HAP-1 (cell line): ENCODE data around the gene ZNF714.

Experiments
- DNase-seq, 2 experiments: peaks; one replicate each; pipeline ENCODE4 v3.0.0-alpha.2; 2016 to 2020; ENCODE audit warnings: low spot score in 2 of 2
- H3K27me3 ChIP-seq: fragments of 250-450 bp; sonication (Bioruptor Pico); 2 replicates; pipeline ENCODE4 v1.5.1; 2020; ENCODE audit warnings: low read depth, mild to moderate bottlenecking, moderate library complexity
- H3K36me3 ChIP-seq: fragments of 250-450 bp; sonication (Bioruptor Pico); replicated peaks from 2 replicates; pipeline ENCODE4 v1.5.1; 2020; ENCODE audit warnings: mild to moderate bottlenecking
- H3K4me1 ChIP-seq: fragments of 250-450 bp; sonication (Bioruptor Pico); 2 replicates; pipeline ENCODE4 v1.5.1; 2020; ENCODE audit warnings: mild to moderate bottlenecking
- H3K4me3 ChIP-seq: fragments of 250-450 bp; sonication (Bioruptor Pico); 2 replicates; pipeline ENCODE4 v1.5.1; 2020; ENCODE audit warnings: mild to moderate bottlenecking, moderate library complexity
- H3K9me3 ChIP-seq: fragments of 250-450 bp; sonication (Bioruptor Pico); 2 replicates; pipeline ENCODE4 v1.5.1; 2020; ENCODE audit warnings: mild to moderate bottlenecking, moderate library complexity
- in situ Hi-C: fragments of 300-500 bp; cut with MboI; formaldehyde crosslinking; loops from 3 replicates; pipeline ENCODE4 v1.14.3; 2020; ENCODE audit warnings: low sequenced_read_pairs, inconsistent platforms, mixed read lengths

Gene ZNF714

GRCh38 chr19:21082011-21082975 lies at the start of gene ZNF714:
ZNF714 (plus strand) TSS chr19:21082203; CDS start chr19:21098269, 16,066 bp downstream.
- no peaks in the 10 kb centered on the region for H3K4me1 ChIP-seq
- no peak within 1 kb of the TSS for H3K4me3 ChIP-seq
- H3K27me3 ChIP-seq: no peaks in the 10 kb centered on the region
- H3K36me3 ChIP-seq: no peaks in the 10 kb centered on the region
- DNase-seq: no peak
- in situ Hi-C loops: no loop called here
- no peaks in the 10 kb centered on the region for H3K9me3 ChIP-seq

DNA sequence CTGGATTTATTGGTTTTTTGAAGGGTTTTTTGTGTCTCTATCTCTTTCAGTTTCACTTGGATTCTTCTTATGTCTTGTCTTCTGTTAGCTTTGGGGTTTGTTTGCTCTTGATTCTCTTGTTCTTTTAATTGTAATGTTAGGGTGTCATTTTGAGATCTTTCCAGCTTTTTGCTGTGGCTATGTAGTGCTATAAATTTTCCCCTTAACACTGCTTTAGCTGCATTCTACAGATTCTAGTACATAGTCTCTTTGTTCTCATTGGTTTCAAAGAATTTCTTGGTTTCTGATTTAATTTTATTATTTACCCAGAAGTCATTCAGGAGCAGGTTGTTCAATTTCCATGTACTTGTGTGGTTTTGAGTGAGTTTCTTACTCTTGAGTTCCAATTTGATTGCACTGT lies 37.0 kb upstream of the ZNF714 start:
- DNase-seq: no peak
- in situ Hi-C loops: no loop called here
- Histone ChIP-seq H3K4me1 (no peaks in the 10 kb centered on the region), H3K27me3 (no peaks in the 10 kb centered on the region), H3K4me3 (no peak overlapping the region), H3K36me3 (no peaks in the 10 kb centered on the region), H3K9me3 (no peaks in the 10 kb centered on the region; the same call in none of the 2 replicates)

DNA sequence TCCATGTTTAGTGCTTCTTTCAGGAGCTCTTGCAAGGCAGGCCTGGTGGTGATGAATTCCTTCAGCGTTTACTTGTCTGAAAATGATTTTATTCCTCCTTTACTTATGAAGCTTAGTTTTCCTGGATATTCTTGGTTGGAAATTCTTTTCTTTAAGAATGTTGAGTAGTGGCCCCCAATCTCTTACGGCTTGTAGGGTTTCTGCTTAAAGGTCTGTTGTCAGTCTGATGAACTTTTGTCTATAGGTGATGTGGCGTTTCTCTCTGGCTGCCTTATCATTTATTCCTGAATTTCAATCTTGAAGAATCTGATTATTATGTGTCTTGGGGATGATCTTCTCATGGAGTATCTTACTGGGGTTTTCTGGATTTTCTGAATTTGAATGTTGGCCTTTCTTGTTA lies 35.5 kb upstream of the ZNF714 start:
- no peaks in the 10 kb centered on the region for H3K4me1 ChIP-seq

GRCh38 chr19:21047716-21048115 lies 34.3 kb upstream of the ZNF714 start:
- in situ Hi-C loops: no loop called here
- Histone ChIP-seq H3K9me3 (no peaks in the 10 kb centered on the region; the same call in none of the 2 replicates), H3K27me3 (no peaks in the 10 kb centered on the region), H3K4me3 (no peak overlapping the region), H3K36me3 (no peaks in the 10 kb centered on the region), H3K4me1 (no peaks in the 10 kb centered on the region)
- DNase-seq: no peak

More for the DNA sequence above, 35.5 kb upstream of the ZNF714 start:
- Histone ChIP-seq H3K4me3 (no peak overlapping the region), H3K9me3 (no peaks in the 10 kb centered on the region; the same call in none of the 2 replicates), H3K27me3 (no peaks in the 10 kb centered on the region), H3K36me3 (no peaks in the 10 kb centered on the region)
- in situ Hi-C loops: no loop called here
- DNase-seq: no peak

DNA sequence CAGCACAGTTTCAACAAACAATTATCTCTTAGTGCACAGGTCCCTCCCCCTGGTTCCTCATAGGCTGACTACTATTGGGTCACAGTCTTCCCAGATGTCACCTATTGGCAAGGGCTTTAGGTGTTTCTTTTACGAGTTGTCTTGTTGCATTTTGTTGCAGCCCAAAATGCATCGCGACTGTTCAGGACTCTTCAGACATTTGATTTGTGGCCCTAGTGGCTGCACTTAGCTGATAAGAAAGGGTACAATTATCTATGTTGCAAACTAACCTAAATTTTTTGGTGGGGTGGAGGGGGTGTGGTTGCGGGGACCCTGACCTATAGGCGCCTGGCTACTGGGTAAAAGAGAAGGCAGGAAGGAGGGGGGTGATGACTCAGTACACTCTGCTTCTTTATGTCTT lies 29.1 kb upstream of the ZNF714 start:
- H3K36me3 ChIP-seq: no peaks in the 10 kb centered on the region
- H3K27me3 ChIP-seq: no peaks in the 10 kb centered on the region
- in situ Hi-C loops: no loop called here

DNA sequence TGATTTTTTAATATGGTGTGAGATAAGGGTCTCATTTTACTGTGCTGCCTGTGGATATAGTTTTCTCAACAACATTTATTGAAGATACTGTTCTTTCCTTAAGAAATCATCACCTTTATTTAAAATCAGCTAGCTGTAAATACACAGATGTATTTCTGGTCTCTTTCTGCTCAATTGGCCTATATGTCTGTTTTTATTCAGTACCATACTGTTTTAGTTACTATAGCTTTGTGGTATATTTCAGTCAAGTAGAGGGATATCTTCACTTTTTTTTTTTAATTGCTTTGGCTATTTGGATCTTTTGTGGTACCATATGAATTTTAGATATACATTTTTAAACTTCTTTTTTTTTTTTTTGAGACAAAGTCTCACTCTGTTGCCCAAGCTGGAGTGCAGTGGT lies 16.7 kb upstream of the ZNF714 start:
- in situ Hi-C loops: no loop called here
- no peaks in the 10 kb centered on the region for H3K4me1 ChIP-seq
- no peaks in the 10 kb centered on the region for H3K27me3 ChIP-seq
- no peak overlapping the region for H3K4me3 ChIP-seq
- DNase-seq: no peak
- H3K9me3 ChIP-seq: no peaks in the 10 kb centered on the region; the same call in 1 of the 2 replicates
- H3K36me3 ChIP-seq: no peaks in the 10 kb centered on the region

More for the DNA sequence above, 29.1 kb upstream of the ZNF714 start:
- no peaks in the 10 kb centered on the region; the same call in 1 of the 2 replicates for H3K9me3 ChIP-seq
- no peak overlapping the region for H3K4me3 ChIP-seq
- no peaks in the 10 kb centered on the region for H3K4me1 ChIP-seq
- DNase-seq: no peak

GRCh38 chr19:21084343-21084742 lies 2.3 kb downstream of the ZNF714 start:
- Histone ChIP-seq H3K4me1 (no peaks in the 10 kb centered on the region), H3K36me3 (no peaks in the 10 kb centered on the region), H3K27me3 (no peaks in the 10 kb centered on the region), H3K4me3 (no peak overlapping the region), H3K9me3 (no peaks in the 10 kb centered on the region)
- no peak for DNase-seq
- in situ Hi-C loops: no loop called here

DNA sequence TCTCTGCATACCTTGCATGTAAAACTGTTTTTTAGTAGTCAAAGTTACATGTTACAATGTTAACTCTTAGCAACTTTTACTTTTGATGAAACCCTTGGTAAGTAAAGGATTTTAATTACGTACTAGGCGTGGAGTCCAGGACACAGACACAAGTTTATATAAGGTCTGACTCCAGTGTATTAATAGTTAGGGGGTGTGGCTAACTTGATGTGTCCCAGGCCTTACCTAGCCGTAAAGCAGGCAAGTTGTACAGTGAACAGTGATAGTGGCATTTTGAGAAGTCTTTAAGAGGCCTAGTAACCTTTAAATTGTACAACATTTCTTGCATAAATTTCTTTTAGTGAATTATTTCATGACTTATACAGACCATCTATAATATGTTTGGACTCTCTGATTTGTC lies 5.9 kb downstream of the ZNF714 start:
- Histone ChIP-seq H3K27me3 (no peaks in the 10 kb centered on the region), H3K4me3 (no peak overlapping the region), H3K4me1 (no peaks in the 10 kb centered on the region), H3K36me3 (no peaks in the 10 kb centered on the region), H3K9me3 (no peaks in the 10 kb centered on the region)
- in situ Hi-C loops: no loop called here
- DNase-seq: no peak

DNA sequence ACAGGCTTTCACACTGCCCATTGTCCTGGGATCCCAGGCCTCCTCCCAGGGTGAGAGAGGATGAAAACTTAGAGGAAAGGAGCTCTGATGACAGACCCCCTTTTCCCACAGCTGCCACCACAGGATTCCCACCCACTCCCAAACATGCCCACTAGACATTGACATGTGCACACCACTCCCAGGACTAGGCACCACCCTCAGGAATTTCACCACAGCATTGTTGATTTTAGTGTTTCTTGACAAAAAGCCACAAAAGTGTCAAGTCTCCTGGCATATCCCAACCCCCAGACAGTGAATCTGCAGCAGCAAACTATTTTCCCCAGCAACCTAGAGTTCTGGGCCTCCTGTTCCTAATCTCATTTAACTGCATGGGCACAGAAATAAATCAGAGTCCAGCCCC lies 10.1 kb downstream of the ZNF714 start:
- no peak overlapping the region for H3K4me3 ChIP-seq
- H3K4me1 ChIP-seq: no peaks in the 10 kb centered on the region
- no peak for DNase-seq
- H3K9me3 ChIP-seq: no peaks in the 10 kb centered on the region
- no peaks in the 10 kb centered on the region for H3K36me3 ChIP-seq
- in situ Hi-C loops: no loop called here
- H3K27me3 ChIP-seq: no peaks in the 10 kb centered on the region

DNA sequence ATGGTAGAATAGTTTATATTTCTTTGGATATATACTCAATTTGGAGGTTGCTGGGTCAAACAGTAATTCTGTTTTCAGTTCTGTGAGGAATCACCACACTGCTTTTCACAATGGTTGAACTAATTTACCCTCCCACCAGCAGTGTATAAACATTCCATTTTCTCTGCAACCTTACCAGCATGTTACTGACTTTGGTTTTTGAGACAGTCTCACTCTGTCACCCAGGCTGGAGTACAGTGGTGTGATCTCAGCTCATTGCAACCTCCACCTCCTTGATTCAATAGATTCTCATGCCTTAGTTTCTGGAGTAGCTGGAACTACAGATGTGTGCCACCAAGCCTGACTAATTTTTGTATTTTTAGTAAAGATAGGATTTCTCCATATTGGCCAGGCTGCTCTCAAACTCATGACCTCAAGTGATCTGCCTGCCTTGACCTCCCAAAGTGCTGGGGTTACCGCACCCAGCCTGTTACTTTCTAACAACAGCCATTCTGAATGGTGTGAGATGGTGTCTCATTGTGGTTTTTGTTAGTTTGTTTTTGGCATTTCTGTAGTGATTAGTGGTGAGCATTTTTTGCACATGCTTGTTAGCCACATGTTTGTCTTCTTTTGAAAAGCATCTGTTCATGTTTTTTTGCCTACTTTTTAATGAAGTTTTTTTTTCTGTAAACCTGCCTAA lies 12.5 kb downstream of the ZNF714 start:
- in situ Hi-C loops: no loop called here
- Histone ChIP-seq H3K27me3 (no peaks in the 10 kb centered on the region), H3K9me3 (no peaks in the 10 kb centered on the region), H3K4me3 (no peak overlapping the region), H3K4me1 (no peaks in the 10 kb centered on the region), H3K36me3 (no peaks in the 10 kb centered on the region)
- DNase-seq: no peak

GRCh38 chr19:21098291-21098690 lies 16.3 kb downstream of the ZNF714 start:
- Histone ChIP-seq H3K4me3 (no peak overlapping the region), H3K4me1 (no peaks in the 10 kb centered on the region), H3K27me3 (no peaks in the 10 kb centered on the region), H3K36me3 (no peaks in the 10 kb centered on the region), H3K9me3 (no peaks in the 10 kb centered on the region)
- in situ Hi-C loops: no loop called here
- DNase-seq: peak in 1 of 2 experiments; percentile 2

DNA sequence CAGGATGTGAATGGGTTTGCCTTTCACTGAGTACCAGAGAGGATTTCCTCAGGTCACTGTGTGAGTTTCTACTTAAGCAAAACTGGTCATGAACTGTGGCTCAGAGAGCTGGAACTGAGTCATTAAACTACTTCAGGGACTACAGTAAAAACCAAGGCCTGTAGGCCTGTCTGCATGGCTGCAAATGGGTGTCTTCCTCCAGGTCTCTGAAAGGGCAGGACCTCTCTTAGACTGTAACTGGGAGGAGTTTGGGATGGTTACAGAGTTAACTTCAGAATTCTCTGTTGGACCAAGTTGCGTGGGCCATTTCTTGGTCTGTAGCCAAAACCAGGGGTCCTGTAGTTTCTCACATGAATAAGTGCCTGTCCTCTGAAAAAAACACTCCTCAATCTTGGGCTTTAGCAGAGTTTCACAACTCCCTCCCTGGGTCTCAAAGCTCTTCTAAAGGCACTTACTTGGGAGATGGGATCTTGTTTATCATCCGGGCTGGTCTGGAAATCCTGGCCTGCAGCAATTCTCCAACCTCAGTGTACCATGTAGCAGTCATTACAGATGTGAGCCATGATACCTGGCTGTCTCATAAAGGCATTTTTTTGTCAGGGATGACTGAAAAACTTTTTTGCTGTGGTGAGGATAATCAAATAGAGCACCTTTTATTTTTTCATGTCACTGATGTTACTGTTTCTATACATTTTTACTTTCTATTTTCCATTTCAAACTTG lies 19.7 kb downstream of the ZNF714 start:
- no peak for DNase-seq
- Histone ChIP-seq H3K4me1 (no peaks in the 10 kb centered on the region), H3K27me3 (no peaks in the 10 kb centered on the region), H3K9me3 (no peaks in the 10 kb centered on the region), H3K36me3 (no peaks in the 10 kb centered on the region), H3K4me3 (no peak overlapping the region)
- in situ Hi-C loops: loop anchor here (25.0 kb wide), 1 partner anchor 461 kb away; no protein-coding TSS in a partner anchor

DNA sequence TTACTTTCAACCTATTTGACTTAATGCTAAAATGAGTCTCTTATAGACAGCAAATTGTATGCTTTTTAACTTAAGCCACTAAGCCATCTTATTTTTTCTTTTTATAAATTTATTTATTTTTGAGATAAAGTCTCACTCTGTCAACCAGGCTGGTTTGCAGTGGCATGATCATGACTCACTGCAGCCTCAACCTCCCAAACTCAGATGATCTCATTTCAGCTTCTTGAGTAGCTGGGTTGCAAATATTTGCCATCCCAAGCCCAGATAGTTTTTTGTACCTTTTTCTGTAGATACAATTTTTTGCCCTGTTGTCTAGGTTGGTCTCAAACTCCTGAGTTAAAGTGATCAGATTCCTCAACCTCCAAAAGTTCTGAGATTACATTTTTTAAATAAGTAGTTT lies 27.1 kb downstream of the ZNF714 start:
- Histone ChIP-seq H3K4me3 (no peak overlapping the region), H3K4me1 (no peaks in the 10 kb centered on the region), H3K27me3 (no peaks in the 10 kb centered on the region), H3K9me3 (no peaks in the 10 kb centered on the region; the same call in 1 of the 2 replicates), H3K36me3 (no peaks in the 10 kb centered on the region)
- DNase-seq: no peak
- in situ Hi-C loops: loop anchor here (25.0 kb wide), 1 partner anchor 453 kb away; no protein-coding TSS in a partner anchor
